K562 (cell line): ENCODE measurements around the gene ERVK3-1. TPM values are rescaled to one million over a fixed set of nuclear protein-coding genes. Genes with fewer than 3 reads are reported as not detected.
A peak's percentile ranks its signal among the peaks of the same experiment; 100 is the strongest.

Experiments used
- AFF4 ChIP-seq: sonication (generic); formaldehyde crosslinking; IDR thresholded peaks from 2 replicates; pipeline ENCODE4 v1.8.0; 2023; ENCODE audit warnings: mild to moderate bottlenecking, missing genetic modification reagents
- C11orf30 ChIP-seq: fragments of 450-650 bp; IDR thresholded peaks from 2 replicates; pipeline ENCODE4 v1.6.1; 2016; ENCODE audit warnings: low read depth, mild to moderate bottlenecking
- CTBP1 ChIP-seq: fragments of 450-650 bp; IDR thresholded peaks from 2 replicates; pipeline ENCODE4 v1.6.1; 2016; ENCODE audit warnings: borderline replicate concordance
- ELK1 ChIP-seq: sonication (generic); formaldehyde crosslinking; IDR thresholded peaks from 2 replicates; pipeline ENCODE4 v1.8.1; 2022; ENCODE audit warnings: missing genetic modification reagents
- ESRRA ChIP-seq: fragments of 450-650 bp; IDR thresholded peaks from 2 replicates; pipeline ENCODE4 v1.6.1; 2014; ENCODE audit warnings: low read depth, mild to moderate bottlenecking, moderate library complexity, borderline replicate concordance
- HNRNPH1 ChIP-seq: fragments of 200-400 bp; formaldehyde crosslinking; optimal IDR thresholded peaks from 2 replicates; pipeline ENCODE3; 2017; ENCODE audit warnings: low read depth, mild to moderate bottlenecking, low read length, moderate library complexity
- ILK ChIP-seq: fragments of 450-650 bp; IDR thresholded peaks from 2 replicates; pipeline ENCODE4 v1.6.1; 2016; ENCODE audit warnings: missing genetic modification characterization, low read depth, mild to moderate bottlenecking, missing compliant biosample characterization, moderate library complexity, borderline replicate concordance
- MAFG ChIP-seq: fragments of 450-650 bp; conservative IDR thresholded peaks from 2 replicates; pipeline ENCODE4 v1.6.1; 2016; ENCODE audit warnings: missing genetic modification characterization, missing compliant biosample characterization
- MCM7 ChIP-seq, 2 experiments: fragments of 450-650 bp; IDR thresholded peaks; 2 replicates each; pipeline ENCODE4 v1.6.1; 2016 to 2018
- NFE2 ChIP-seq: IDR thresholded peaks from 2 replicates; pipeline ENCODE4 v1.6.1; 2014; ENCODE audit warnings: antibody characterized with exemption, low read depth
- OTX1 ChIP-seq: fragments of 450-650 bp; formaldehyde crosslinking; IDR thresholded peaks from 2 replicates; pipeline ENCODE4 v1.4.0; 2022; ENCODE audit warnings: mild to moderate bottlenecking
- RCOR1 ChIP-seq, 2 experiments: IDR thresholded peaks; 2 replicates each; pipeline ENCODE4 v1.6.1; 2012; ENCODE audit warnings: low read depth in 2 of 2, low read length in 2 of 2, borderline replicate concordance in 1 of 2, improper control_type of control experiment in 1 of 2
- SMARCA4 ChIP-seq: fragments of 450-650 bp; IDR thresholded peaks from 2 replicates; pipeline ENCODE4 v1.6.1; 2016
- TAF1 ChIP-seq: IDR thresholded peaks from 2 replicates; pipeline ENCODE4 v1.6.1; 2011; ENCODE audit warnings: mild to moderate bottlenecking, low read length, moderate library complexity; ENCODE audit not compliant: insufficient read depth, control insufficient read depth, severe bottlenecking; ENCODE audit errors: extremely low read depth
- TCF7L2 ChIP-seq: fragments of 150-350 bp; IDR thresholded peaks from 2 replicates; pipeline ENCODE4 v1.6.1; 2016; ENCODE audit warnings: low read depth, mild to moderate bottlenecking, low read length, moderate library complexity
- TEAD4 ChIP-seq, 2 experiments: sonication (generic) in 1 of 2; formaldehyde crosslinking in 1 of 2; IDR thresholded peaks; 2 replicates each; pipeline versions ENCODE4 v1.6.1 to v1.8.0; 2012 to 2022; ENCODE audit warnings: borderline replicate concordance in 1 of 2, inconsistent platforms in 1 of 2, low read length in 1 of 2, mild to moderate bottlenecking in 1 of 2, missing genetic modification reagents in 1 of 2
- TOE1 ChIP-seq, 2 experiments: fragments of 450-650 bp in 1 of 2; sonication (generic) in 1 of 2; formaldehyde crosslinking in 1 of 2; IDR thresholded peaks; 2 replicates each; pipeline versions ENCODE4 v1.7.1 to v1.8.0; 2016 to 2022; ENCODE audit warnings: borderline replicate concordance in 2 of 2, mild to moderate bottlenecking in 2 of 2, antibody characterized with exemption in 1 of 2, inconsistent platforms in 1 of 2, low read depth in 1 of 2, missing genetic modification reagents in 1 of 2, moderate library complexity in 1 of 2
- ZBTB34 ChIP-seq: fragments of 250-450 bp; sonication (Bioruptor Pico); IDR thresholded peaks from 2 replicates; pipeline ENCODE4 v1.8.0; 2021; ENCODE audit warnings: mild to moderate bottlenecking, moderate library complexity
- ZNF133 ChIP-seq: fragments of 250-450 bp; sonication (Bioruptor Pico); IDR thresholded peaks from 2 replicates; pipeline ENCODE4 v1.4.0; 2020; ENCODE audit warnings: mild to moderate bottlenecking
- polyA plus RNA-seq, 8 experiments: library from polyadenylated mRNA; depleted of rRNA in 4 of 8; stranded (reverse) in 5 of 8; unstranded in 3 of 8; fragments of >200 nt; fragmentation: Nextera tagmentation in 2 of 8; fragmentation: Illumina TruSeq in 1 of 8; extraction: Ambion mirVana in 2 of 8; extraction: Trizol in 1 of 8; gene quantifications; 2 replicates each; pipeline versions ENCODE4 v1.2.1 to v1.2.3, GENCODE V29; 2011 to 2014; ENCODE audit warnings: inconsistent platforms in 1 of 8, missing spikeins in 1 of 8
- total RNA-seq, 7 experiments: library from RNA; depleted of rRNA in 6 of 7; stranded (reverse); fragments of >200 nt in 6 of 7; fragmentation: Illumina TruSeq in 2 of 7; extraction: Trizol in 2 of 7; gene quantifications; 2 replicates each; pipeline versions ENCODE4 v1.2.1 to v1.2.3, GENCODE V29; 2011 to 2021; ENCODE audit warnings: low replicate concordance in 1 of 7

ERVK3-1 gene
- total and polyA plus RNA-seq, 9 of the 15 experiments (the other 6 are each of a cell fraction or from before 2014, with no cell fraction given) = 87.6 to 299 (median 119) TPM

- TF ChIP-seq ZBTB34 (CRISPR knock-in tag) = no peak
- TF ChIP-seq TEAD4 (IDR thresholded peaks at IDR 0.05; ENCODE audit: low read length) = peak; percentile 56; the same call in 1 of the 2 replicates
- no peak for TF ChIP-seq TEAD4 (CRISPR knock-in tag; IDR thresholded peaks at IDR 0.05; ENCODE audit: borderline replicate concordance)
- TF ChIP-seq ESRRA = peak; percentile 60; the same call in 1 of the 2 replicates
- no peak for TF ChIP-seq OTX1 (CRISPR knock-in tag)
- TF ChIP-seq TOE1 (IDR thresholded peaks at IDR 0.05; ENCODE audit: borderline replicate concordance) = no peak
- no peak for TF ChIP-seq TOE1 (CRISPR knock-in tag; IDR thresholded peaks at IDR 0.05; ENCODE audit: borderline replicate concordance, low read depth)
- no peak for TF ChIP-seq ILK
- TF ChIP-seq AFF4 (CRISPR knock-in tag) = no peak
- no peak for TF ChIP-seq TCF7L2
- no peak for TF ChIP-seq MCM7 (IDR thresholded peaks at IDR 0.05)
- peak; percentile 54; the same call in 1 of the 2 replicates for TF ChIP-seq MAFG (tag)
- peak; percentile 69; the same call in 1 of the 2 replicates for TF ChIP-seq CTBP1
- TF ChIP-seq ELK1 (CRISPR knock-in tag) = no peak
- TF ChIP-seq C11orf30 = peak; percentile 53; the same call in 1 of the 2 replicates
- TF ChIP-seq ZNF133 = no peak
- 0 out of 2 replicates have a peak, but pooled peaks have one; percentile 16 for TF ChIP-seq SMARCA4
- no peak for TF ChIP-seq HNRNPH1
- 0 out of 4 replicates have a peak, but pooled peaks of 1 of the 2 experiments have one; percentile 24 for TF ChIP-seq RCOR1 (IDR thresholded peaks at IDR 0.05; ENCODE audit: borderline replicate concordance in 1 of 2, low read depth in 2 of 2, low read length in 2 of 2)
- TF ChIP-seq TAF1 = no peak
- peak; percentile 86 for TF ChIP-seq NFE2
These were observed 27.5 kb downstream of the ERVK3-1 start (continued) for GRCh38 chr19:58332697-58333096.
